ENCODE data around the gene PINLYP.

Gene PINLYP

DNA sequence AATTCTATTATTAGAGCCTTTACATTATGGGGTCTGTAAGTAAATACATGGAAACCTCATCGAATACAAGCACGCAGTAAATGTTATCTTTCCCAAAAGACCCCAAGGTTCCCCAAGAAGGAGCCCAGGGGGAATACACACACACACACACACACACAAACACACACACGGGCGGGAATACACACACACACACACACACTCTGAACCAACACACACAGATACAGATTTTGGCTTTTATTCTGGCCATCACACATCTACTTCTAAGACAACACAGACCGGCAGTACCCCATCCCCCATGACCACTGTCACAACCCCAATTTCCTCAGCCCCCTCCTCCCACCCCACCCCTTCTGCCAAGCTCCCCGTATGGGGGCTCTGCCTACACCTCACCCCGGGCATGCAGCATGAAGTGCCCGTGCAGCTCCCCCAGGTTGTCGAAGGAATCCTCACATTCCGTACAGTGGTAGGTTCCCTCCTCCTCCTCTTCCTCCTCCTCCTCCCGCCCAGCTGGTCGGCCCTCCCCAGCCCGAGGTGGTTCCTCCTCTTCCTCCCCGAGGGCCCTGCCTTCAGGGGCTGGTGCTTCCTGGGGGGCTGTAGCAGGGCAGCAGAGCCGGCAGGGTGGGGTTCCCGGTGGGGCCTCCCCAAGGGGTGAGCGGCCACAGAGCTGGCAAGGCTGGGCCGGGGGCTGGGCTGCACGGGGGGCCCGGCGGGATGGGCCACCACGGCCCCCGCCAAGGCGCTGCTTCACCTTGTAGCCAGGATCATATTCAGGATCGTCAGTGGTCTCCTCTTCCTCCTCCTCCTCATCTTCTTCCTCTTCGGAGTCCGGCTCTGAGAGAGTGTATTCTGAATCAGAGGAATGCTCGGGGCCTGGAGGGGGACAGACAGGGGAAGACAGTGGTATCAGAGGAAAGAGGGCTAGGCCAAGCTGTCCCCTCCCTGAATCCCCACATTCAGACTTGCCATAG, 31.9 kb downstream of the PINLYP start:
- no peak for DNase-seq

DNA sequence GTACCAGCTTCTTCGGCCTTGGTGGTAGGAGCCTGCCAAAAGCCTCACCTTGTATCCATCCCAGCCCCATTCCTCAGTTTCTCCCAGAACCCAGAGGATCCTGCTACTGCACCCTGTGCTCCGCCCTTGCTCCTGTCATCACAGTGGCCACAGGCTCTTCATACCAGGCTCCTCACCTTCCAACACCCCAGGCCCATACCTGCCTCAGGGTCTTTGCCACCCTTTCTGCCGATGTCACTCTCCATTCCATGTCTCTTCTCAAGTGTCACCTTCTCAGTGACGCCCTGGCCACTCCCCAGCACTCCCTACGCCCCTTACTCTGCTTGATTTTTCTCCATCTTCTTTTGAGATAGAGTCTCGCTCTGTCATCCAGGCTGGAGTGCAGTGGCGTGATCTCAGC, 34.3 kb downstream of the PINLYP start:
- no peak for DNase-seq

DNA sequence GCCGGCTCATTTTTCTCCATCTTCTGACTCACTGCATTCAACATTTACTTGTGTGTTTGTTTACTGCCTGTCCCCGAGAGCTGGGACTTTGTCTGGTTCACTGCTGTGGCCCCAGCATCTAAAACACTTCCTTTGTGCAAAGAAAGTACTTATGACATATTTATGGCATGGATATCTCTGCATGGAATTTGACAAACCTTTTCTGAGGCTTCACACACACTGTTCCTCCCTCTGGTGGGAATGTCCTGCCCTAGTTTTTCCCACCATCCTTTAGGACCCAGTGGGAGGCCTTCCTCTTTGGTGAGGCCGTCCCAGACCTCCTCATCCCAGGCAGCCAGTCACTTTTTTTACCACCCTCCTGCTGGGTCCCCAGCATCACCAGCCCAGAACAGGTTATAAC, 34.9 kb downstream of the PINLYP start:
- DNase-seq: no peak

DNA sequence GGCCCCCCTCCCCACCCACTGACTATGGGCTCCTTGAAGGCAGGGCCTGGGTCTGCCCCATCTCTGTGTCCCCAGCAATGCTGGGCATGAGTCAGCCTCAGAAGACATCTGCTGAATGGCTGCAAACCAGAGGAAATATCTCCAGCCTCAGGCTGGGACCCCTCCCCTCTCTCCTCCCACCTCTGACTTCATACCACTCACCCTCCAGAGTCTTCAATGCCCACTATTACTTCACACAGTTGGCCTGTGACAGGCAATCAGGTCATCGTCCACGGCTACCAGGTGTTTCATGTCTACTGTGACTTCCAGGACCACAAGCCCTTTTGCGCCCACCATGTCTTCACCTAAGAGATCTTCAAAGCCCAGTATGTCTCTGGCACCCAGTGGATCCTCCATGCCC, 36.2 kb downstream of the PINLYP start, which contains the start of gene SRRM5:
SRRM5 (plus strand) TSS at position 301 of the 400 bp plus-strand sequence; CDS start at position 335, 34 bp downstream.
- no peak for DNase-seq

DNA sequence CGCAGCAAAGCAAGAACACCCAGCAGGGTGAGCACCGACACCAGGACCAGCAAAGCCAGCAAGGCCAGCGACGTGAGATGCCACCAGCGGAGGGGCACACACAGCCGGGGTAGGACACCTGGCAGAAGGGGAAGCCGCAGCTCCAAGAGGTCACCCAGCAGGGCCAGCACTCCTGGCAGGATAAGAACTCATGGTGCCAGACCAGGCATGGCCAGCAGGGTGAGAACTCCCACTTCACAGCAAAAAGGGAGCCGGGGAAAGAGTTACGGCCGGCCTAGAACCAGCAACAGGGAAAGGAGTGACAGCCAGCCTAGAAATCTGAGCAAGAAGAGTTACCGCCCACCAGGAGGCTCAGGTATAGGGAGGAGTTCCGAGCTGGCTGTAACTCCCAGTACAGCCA, 36.8 kb downstream of the PINLYP start:
- DNase-seq: no peak

DNA sequence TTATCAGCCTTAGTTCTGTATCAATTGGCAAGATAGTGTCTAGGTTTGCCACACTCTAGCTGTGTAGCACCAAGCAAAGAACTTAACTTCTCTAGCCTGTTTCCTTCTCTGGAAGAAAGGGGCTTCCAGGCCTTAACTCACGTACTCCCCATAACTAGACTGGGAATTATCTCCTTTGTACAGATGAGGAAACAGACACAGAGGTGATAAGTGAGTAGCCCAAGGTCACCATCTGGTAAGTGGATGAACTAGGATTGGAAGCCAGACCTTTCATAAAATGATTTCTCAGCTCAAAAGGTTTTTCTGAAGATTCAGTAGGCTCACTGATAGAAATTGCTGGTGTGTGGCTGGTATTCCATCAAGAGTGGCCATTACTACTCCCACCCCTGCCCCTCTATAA, 40.7 kb downstream of the PINLYP start:
- DNase-seq: no peak

DNA sequence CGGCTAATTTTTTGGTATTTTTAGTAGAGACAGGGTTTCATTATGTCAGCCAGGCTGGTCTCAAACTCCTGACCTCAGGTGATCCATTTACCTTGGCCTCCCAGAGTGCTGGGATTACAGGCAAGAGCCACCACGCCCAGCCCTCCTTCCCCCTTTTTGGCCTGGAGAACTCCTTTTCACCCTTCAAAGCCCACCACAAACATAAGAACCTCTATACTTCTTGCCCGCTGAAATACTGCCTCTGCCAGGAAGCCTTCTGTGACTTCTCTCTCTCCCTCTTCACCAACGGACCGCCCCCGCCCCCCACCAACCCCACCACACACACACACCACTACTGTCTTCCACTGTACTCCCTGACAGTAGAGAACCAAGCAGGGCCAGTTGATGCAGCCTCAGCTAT, 41.4 kb downstream of the PINLYP start:
- DNase-seq: no peak

DNA sequence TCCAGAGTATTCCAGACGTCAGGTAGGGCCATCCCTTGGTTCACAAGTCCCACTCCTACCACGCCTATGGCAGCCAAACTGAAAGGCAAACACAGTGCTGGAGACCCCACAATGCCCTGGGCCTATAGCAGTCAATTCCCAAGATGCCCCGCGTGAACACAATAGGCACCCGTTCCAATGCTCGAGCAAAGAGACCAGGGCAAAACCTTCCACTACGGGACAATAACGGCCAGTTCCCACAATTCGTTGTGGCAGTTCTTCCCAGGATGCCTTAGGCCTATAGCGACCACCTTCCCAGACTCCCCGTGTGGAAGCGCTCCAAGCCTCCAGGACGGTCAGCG, 43.3 kb downstream of the PINLYP start:
- DNase-seq: peak; percentile 71

DNA sequence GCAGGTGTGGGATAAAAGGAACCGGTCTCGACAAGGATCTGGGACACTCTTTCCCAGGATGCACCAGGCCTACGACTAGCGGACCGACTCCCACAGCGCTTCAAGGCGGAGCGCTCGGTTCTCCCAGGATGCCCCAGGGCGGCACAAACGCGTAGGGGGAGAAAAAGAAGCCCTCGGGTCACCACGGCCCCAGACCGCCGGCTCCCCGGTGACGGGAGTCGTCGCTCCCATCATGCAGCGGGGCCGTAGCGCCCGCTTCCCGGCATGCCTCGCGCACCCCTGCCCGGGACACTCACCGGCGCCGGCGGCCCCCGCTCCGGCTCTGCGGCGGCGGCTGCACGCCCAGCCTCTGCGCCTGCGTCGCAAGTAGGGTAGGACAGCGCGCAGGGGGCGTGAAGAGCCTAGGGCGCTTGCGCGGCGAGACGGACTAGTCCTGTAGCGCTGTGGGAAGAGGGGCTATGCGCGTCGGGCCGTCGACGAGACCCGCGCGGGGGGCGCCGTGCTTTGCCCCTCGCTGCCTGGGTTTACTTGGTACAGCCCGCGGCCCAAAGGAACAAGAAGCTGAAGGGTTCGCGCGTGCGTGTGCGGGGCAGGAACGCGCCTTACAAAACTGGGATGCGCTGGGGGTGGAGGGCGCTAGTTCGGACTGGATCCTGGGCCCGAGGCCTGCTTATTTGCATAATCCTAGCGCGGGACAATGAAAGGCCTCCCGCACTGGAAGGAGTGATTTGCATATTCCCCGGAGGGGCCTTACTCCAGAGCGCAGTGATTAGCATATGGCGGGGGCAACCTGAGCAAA, 43.9 kb downstream of the PINLYP start, which contains the start of gene ZNF428:
ZNF428 (minus strand) TSS at position 368 of the 799 bp plus-strand sequence. CDS start 5,325 bp downstream, outside the sequence.
- peak; percentile 92 for DNase-seq

DNA sequence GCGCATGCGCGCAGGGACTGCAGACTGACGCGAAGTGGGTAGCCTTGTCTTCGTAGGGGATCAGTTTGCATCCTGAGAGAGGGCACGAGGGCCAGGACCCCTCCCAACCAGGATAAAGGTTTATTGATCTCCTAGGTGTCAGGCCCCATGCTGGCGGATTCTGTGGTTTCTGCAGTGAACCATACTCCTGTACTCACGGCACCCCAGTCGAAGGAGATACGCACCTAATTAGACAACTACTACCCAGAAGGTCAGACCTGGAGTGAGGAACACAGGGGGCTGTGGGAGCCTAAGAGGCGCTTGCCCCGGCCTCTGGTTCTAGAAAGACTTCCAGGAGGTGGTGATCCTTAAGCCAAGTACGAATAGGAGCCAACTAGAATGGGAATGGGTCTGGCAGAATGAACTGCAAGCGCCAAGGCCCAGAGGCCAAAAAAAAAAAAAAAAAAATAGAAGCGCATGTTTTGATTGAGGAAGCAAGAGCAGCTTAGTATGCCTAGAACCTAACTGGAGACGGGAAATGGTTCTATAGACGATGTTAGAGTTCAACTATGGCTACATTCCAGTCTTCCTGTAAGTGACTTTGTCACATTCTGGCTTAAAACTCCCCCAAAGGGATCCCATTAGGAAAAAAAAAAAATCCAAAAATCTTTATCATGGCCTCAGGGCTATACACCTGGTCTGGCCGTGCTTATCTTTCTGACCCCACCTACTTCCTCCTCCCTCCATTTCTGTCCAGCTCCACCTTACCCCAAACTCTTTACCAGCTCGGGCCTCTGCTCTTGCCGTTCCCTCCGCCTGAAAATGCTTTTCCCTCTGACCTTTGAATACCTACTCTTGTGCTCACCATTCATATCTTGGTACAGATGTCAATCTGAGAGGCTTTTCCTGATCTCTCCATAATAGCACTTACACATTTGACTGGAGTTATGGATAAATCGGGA, 44.7 kb downstream of the PINLYP start:
- no peak for DNase-seq

DNA sequence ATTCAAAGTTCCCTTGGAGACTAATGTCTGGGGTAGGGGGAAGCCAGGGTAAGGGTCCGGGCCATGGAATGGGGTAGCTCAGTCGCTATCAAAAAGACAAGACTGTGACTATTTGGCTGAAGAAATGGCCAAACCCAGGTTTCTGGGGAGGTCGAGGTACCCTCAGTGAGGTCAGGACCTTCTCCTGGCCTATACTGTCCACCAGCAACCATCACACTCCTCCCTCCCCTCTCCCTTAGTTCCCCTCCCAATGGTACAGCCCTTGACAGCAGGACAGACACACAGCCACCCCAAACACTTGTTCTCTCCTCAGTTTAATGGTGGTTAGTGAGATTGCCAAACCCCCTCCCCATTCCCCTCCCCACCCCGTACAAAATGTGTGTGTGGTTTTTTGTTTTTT, 46.5 kb downstream of the PINLYP start:
- no peak for DNase-seq

DNA sequence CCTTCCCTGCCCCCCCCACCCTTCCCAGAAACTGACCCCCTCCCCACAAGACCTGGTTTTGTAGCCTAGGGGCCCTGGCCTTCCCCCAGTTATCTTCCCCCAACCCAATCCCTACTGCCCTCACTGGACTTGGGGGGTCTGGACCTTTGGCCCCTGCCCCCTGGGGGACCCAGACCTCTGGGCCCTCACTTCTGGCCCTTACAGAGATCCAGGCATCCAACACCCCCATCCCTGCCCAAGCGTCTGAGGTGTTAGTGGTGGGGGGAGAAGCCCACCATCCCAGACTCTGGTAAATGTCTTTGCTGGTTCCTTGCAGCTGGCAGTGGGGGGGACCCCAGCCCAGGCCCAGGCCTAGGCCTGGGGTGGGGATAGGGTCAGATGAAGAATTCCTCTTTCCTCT, 47.4 kb downstream of the PINLYP start:
- no peak for DNase-seq

DNA sequence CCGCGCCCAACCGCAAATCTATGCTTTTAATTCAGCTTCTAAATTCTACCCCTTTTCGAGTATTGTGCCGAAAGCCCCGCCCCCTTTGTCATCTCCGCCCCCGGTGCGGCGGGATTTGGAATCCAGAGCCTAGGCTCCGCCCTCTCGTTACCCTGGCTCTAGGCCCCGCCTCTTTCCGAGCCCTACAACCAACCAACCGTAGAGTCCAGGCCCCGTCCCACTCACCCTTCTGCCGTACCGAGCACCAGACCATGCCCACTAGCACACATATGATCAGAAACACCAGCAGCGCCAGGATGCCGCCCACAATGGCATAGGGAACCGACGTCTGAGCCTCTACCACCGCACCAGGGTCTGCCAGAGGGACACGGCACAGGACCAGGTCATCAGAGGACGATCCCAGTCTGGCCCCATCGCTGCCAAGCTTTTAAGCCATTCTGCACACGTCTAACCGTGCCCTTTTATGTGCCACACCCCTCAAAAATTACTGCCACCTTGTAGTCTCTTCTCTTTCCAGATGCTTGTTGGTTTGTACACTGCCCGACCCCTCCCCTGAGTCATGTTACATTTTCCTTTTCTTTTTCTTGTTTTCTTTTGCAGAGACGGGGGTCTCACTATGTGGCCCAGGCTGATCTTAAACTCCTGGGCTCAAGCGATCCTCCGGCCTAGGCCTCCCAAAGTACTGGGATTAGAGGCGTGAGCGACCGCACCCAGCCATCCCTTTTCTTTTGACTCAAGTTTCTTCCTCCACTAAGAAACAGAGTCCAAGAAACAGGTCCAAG, 48.5 kb downstream of the PINLYP start:
- DNase-seq: peak; percentile 41

DNA sequence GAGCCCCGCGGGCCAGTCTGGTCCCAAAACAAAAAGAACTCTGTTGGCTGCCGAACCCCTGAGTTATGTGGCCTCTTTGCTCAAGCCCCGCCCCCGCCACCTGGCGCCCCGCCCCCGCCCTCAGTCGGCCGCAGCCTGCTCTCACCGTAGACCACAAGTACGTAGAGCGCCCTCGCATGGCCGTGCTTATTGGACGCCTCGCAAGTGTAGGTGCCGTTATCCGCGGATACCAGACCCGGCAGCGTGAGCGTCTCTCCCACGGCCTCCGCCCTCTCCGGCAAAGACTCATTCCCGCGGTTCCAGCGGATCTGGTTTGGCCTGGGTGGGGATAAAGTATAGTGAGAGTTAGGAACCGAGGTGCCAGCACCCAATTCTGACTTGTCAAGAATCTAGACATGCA, 49.3 kb downstream of the PINLYP start:
- DNase-seq: peak; percentile 92

DNA sequence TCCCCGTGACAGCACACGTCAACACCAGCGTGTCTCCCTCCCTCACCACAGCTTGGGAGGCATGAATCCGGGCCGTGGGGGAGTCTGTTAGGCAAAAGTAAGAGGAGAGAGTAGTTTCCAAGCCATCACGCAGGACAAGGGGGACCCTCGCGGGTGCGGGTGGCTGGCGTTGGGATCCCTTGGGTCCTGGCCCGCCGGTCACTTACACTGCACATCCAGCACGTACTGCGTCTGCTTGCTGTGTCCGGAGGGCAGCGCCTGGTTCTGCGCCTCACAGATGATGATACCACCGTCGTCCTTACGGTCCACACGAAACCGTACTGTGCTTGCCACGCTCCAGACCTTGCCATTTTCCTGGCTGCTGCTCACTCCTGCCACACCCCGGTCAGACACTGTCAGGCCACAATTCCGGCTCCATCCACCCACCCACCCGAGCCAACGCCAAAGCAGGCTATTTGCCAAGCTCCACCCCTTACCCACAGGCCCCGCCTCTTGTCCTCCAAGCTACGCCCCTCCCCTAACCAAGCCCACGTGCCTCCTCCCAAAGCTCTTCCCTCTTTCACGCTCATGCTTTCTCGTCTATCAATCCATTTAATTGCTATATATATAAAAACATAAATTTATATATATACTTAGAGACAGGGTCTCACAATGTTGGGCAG, 50.4 kb downstream of the PINLYP start:
- DNase-seq: peak; percentile 30

DNA sequence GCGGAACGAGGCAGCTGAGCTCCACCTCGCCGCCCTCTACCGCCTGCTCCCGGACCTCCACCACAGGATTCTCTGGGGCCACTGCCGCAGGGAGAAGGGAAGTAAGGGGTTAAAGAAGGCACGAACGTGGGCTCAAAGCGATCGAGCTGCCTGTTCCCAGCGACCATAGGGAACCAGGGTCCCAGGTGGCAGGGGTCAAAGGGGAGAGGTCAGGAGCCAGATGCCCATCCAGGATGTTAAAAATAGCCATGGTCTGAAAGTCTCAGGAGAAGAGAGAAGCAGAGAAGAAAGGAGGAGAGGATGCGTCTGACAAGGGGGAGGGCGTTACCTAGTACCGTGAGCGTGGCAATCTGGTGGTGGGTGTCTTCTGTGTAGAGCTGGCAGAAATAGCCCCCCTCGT, 51.2 kb downstream of the PINLYP start:
- no peak for DNase-seq

DNA sequence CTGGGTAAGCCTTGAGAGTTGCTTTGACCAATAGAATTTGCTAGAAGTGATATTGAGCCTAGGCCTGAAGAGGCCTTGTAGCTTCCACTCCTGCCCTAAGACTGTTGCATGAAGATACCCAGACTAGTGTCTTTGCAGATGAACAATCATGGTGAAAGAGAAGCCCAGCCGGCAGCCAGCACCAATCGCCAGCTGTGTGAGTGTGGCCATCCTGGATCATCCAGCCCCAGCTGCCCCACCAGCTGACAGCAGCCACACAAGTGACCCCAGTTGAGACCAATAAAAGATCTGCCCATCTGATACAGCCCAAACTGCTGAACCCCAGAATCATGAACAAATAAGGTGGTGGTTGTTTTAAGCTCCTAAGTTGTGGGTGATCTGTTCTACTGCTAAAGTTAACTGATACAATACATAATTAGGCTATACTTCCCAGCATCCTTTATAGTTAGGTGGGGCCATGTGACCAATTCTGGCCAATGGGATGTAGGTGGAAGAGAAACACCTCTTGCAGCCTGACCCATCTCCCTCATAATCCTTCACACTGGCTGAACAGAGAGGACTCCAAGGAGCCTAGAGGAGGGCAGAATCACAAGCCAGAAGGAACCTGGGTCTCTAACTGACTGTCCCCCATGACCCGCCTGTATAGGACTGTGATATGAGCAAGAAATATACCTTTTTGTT, 53.2 kb downstream of the PINLYP start:
- DNase-seq: no peak

DNA sequence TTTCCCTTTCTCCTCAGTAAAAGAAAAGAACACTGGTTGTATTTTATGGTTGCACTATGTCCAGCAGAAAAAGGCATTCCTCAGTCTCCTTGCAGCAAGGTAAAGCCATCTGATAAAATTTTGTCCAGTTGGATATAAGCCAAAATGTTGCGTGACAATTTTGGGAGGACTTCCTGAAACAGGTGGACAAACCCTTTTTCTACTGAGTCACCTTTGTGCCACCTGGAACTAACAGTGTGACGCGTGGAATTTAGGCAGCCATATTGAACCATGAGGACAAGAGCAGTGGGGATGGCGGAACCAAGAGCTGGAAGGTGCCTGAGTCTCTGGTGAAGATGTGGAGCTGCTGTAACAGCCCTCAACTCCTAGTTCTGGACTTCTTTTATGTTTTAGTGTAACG, 55.9 kb downstream of the PINLYP start:
- DNase-seq: no peak

Data from stimulated activated CD4-positive, alpha-beta T cell treated with anti-CD3 and anti-CD28 coated beads, Interleukin-15, amount 100 ng/mL, for 24 hours (primary cell).